Fibroblast of the aortic adventitia (primary cell): Measurements from ENCODE around the gene ACSBG1. TPM values are rescaled to one million over a fixed set of nuclear protein-coding genes. Genes with fewer than 3 reads are reported as not detected.

ENCODE experiments used
- DNase-seq: peaks from one replicate; pipeline ENCODE4 v3.0.0-alpha.2; 2010; ENCODE audit warnings: low read depth
- H3K4me3 ChIP-seq: 2 replicates; pipeline ENCODE4 v1.5.1; 2011; ENCODE audit warnings: low read depth, mild to moderate bottlenecking, control low read depth, low read length, moderate library complexity
- total RNA-seq: library from RNA; depleted of rRNA; stranded (reverse); fragments of >200 nt; gene quantifications from 2 replicates; pipeline ENCODE4 v1.2.3, GENCODE V29; 2012; ENCODE audit warnings: low replicate concordance
- TF ChIP-seq, protein P1 (sequence below): IDR thresholded peaks from 2 replicates; pipeline ENCODE4 v1.5.1; 2011; ENCODE audit warnings: mild to moderate bottlenecking, low read length, control low read depth, inconsistent platforms; ENCODE audit not compliant: insufficient read depth

ACSBG1 gene
- total RNA-seq, 1 donor: under 0.01 TPM

DNA sequence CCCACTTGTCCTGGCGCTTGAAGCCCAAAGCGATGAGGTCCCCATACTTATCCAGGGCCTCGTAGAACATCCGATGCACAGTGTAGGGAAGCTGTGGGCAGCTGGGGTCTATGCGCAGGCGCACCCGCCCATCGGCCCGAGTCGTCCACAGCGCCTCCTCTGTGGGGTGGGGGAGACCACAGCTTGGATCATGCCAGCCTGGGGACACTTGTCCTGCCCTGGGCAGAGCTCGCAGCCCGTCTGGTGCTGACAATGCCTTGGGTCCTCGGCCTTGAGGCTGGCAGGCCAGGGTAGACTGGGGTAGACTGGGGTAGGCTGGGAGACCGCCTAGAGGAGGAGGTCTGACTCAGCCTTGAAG, 39.8 kb downstream of the ACSBG1 start:
- H3K4me3 ChIP-seq: no peak overlapping the region
- no peak for DNase-seq
- TF ChIP-seq, protein P1, sequence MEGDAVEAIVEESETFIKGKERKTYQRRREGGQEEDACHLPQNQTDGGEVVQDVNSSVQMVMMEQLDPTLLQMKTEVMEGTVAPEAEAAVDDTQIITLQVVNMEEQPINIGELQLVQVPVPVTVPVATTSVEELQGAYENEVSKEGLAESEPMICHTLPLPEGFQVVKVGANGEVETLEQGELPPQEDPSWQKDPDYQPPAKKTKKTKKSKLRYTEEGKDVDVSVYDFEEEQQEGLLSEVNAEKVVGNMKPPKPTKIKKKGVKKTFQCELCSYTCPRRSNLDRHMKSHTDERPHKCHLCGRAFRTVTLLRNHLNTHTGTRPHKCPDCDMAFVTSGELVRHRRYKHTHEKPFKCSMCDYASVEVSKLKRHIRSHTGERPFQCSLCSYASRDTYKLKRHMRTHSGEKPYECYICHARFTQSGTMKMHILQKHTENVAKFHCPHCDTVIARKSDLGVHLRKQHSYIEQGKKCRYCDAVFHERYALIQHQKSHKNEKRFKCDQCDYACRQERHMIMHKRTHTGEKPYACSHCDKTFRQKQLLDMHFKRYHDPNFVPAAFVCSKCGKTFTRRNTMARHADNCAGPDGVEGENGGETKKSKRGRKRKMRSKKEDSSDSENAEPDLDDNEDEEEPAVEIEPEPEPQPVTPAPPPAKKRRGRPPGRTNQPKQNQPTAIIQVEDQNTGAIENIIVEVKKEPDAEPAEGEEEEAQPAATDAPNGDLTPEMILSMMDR: no peak

DNA sequence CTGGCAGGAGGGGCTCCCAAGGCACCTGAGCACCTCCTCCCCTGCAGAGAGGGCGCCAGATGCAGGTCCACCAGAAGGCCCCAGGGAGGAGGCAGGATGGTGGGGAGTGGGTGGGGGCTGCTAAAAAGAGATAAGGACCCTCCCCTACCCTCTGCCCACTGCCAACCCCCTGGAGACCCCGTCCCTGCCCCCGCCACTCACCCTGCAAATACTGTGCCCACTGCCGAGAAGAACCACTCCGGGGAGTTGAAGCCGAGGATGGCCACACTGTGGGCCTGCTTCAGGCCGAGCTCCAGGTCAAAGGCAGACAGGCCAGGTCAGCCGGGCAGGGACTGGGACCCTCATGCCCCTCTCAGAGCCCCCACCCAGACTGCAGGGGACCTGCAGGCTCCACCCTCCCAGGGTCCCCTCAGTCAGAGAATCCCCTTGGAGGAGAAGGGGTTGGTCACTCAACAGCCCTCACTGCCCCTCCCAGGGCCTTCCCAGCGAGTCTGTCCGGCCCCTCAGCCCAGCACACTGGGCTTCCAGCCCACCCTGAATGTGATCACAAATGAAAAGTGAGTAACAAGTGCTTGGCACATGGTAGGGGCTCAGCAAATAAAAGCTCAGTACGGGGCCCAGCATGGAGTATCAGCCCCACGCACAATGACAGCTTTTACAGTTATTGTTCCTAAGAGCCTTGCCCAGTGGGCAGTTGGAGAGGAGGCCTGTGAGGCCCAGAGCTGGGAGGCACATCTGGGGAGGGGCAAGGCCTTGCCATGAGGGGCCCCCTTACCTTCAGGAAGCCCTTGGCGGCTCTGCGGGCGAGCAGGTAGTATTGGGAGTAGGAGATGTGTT, 40.4 kb downstream of the ACSBG1 start:
- H3K4me3 ChIP-seq: no peak overlapping the region
- DNase-seq: no peak
- TF ChIP-seq, protein P1: no peak

DNA sequence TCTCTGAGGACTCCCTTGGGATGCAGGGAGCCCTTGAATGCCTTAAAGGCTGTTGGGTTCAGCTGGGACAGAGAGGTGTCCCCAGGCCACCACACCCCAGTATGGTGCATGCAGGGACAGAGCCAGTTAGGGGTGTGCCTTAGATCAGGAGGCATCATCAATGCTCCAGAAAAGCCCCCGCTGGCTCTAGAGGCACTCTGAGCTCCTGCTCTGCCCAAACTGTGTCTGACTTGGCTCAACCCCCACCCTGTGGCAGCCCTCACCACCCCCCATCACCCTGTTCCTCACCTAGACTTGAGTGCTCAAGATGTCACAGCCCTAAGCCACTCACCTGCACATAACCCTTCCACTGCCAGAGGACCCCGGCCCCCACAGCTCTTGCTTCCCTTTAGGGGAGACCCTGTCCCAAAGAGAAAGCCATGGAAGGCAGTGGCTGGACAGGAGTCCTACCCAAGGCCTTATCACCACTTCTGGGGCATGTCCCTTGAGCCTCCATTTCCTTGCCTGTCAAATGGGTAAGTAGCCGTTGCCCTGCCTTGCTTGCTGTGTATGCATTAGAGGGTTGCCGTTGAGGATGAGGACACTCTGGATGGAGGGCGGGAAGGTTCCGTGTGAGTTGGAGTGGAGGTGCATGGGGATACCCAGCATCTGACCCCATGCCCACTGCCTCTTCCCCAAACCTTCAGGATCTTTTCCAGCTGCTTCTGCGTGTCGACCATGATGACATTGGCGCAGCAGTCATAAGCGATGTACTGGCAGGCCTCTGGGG, 41.4 kb downstream of the ACSBG1 start:
- TF ChIP-seq, protein P1: no peak
- no peak overlapping the region for H3K4me3 ChIP-seq
- DNase-seq: no peak

DNA sequence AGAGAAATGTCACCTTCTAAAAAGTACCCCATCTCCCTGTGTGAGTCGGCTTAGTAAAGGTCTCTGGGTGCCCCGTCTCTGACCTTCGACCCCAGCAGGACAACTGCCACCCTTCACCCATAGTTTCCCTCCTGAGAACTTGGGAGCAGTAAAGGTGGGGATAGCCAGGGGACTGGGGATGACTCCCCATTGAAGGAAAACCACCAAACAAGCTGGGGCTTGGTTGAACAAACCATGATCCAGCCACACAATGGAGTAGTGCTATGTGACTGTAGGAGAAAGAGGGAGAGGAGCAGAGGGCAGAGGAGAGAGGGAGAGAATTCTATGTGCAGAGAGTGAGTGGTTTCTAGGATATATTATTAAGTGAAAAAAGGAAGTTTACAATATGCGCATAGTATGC, 51.5 kb downstream of the ACSBG1 start:
- TF ChIP-seq, protein P1: no peak
- no peak overlapping the region for H3K4me3 ChIP-seq
- DNase-seq: no peak

DNA sequence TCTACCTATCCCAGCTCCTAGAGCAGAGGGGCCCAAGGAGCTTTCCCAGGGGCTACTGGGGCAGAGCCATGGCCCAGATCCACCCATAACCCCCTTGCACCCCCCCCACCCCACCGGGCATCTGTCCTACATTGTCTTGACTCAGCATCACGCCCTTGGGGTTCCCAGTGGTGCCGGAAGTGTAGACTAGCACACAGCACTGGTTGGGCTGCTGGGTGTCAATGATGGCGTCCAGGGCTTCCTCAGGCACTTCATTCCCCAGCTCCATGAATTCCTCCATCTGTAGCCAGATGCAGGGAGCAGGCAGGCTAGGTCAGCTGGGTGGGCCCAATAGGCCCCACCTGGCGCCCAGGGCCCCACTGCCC, 52.0 kb downstream of the ACSBG1 start:
- DNase-seq: no peak
- no peak overlapping the region for H3K4me3 ChIP-seq
- TF ChIP-seq, protein P1: no peak

DNA sequence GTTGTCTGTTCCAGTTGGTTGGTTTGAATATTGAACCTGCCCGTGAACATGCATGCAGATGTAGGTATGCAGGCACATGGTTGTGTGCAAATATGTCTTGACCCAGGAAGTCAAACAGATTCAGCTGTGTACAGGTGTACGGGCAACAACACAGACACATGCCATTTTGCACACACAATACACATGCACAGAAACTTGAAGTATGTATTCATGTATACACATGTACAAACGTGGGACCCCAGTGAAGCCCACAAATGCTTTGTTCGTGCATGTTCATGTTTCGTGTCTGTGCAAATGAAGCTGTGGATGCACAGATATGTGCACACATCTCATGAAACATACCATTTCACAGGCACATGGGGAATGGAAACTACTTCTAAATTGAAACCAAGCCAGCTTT, 54.5 kb downstream of the ACSBG1 start:
- DNase-seq: no peak
- TF ChIP-seq, protein P1: no peak
- no peak overlapping the region for H3K4me3 ChIP-seq
